HEK293T (cell line): Measurements from ENCODE around the gene R3HDML.

Experiments used
- CTCF ChIA-PET: fragments of 350-600 bp; formaldehyde crosslinking; extraction: SDS; loops from one replicate; lab custom pipeline; 2021; ENCODE audit warnings: antibody characterized with exemption, inconsistent platforms; lab: Yijun Ruan, JAX
- POLR2A ChIA-PET: fragments of 350-600 bp; formaldehyde crosslinking; extraction: SDS; loops from one replicate; lab custom pipeline; 2020; ENCODE audit warnings: antibody characterized with exemption, inconsistent platforms; lab: Yijun Ruan, JAX
- DNase-seq: peaks from one replicate; pipeline ENCODE4 v3.0.0; 2012; ENCODE audit warnings: mixed read lengths; ENCODE audit errors: extremely low spot score
- ARNT ChIP-seq: fragments of 450-650 bp; IDR thresholded peaks from 2 replicates; pipeline ENCODE4 v1.6.1; 2017; ENCODE audit warnings: mild to moderate bottlenecking
- BHLHE40 ChIP-seq: fragments of 450-650 bp; IDR thresholded peaks from 2 replicates; pipeline ENCODE4 v1.6.1; 2016; ENCODE audit warnings: mild to moderate bottlenecking, moderate library complexity, borderline replicate concordance
- CTBP1 ChIP-seq: fragments of 450-650 bp; IDR thresholded peaks from 2 replicates; pipeline ENCODE4 v1.6.1; 2016; ENCODE audit warnings: borderline replicate concordance
- ELF4 ChIP-seq: fragments of 450-650 bp; IDR thresholded peaks from 2 replicates; pipeline ENCODE4 v1.6.1; 2017; ENCODE audit warnings: antibody characterized with exemption
- FOXA1 ChIP-seq: fragments of 450-650 bp; IDR thresholded peaks from 2 replicates; pipeline ENCODE4 v1.6.1; 2016; ENCODE audit warnings: mild to moderate bottlenecking
- FOXK2 ChIP-seq: fragments of 450-650 bp; IDR thresholded peaks from 2 replicates; pipeline ENCODE4 v1.6.1; 2016; ENCODE audit warnings: mild to moderate bottlenecking
- FOXM1 ChIP-seq: fragments of 450-650 bp; IDR thresholded peaks from 2 replicates; pipeline ENCODE4 v1.6.1; 2017; ENCODE audit warnings: mild to moderate bottlenecking, borderline replicate concordance
- HDGF ChIP-seq: fragments of 450-650 bp; IDR thresholded peaks from 2 replicates; pipeline ENCODE4 v1.6.1; 2017; ENCODE audit warnings: antibody characterized with exemption, borderline replicate concordance
- L3MBTL2 ChIP-seq: fragments of 450-650 bp; conservative IDR thresholded peaks from 2 replicates; pipeline ENCODE4 v1.6.1; 2016; ENCODE audit warnings: mild to moderate bottlenecking
- LEF1 ChIP-seq: fragments of 450-650 bp; IDR thresholded peaks from 2 replicates; pipeline ENCODE4 v1.6.1; 2017; ENCODE audit warnings: mild to moderate bottlenecking, borderline replicate concordance
- NFRKB ChIP-seq: fragments of 450-650 bp; IDR thresholded peaks from 2 replicates; pipeline ENCODE4 v1.6.1; 2016; ENCODE audit warnings: mild to moderate bottlenecking, moderate library complexity
- PKNOX1 ChIP-seq: fragments of 450-650 bp; IDR thresholded peaks from 2 replicates; pipeline ENCODE4 v1.6.1; 2016
- SP1 ChIP-seq: fragments of 450-650 bp; IDR thresholded peaks from 2 replicates; pipeline ENCODE4 v1.6.1; 2017
- SUZ12 ChIP-seq: fragments of 450-650 bp; IDR thresholded peaks from 2 replicates; pipeline ENCODE4 v1.6.1; 2016; ENCODE audit warnings: mild to moderate bottlenecking
- TARDBP ChIP-seq: fragments of 450-650 bp; IDR thresholded peaks from 2 replicates; pipeline ENCODE4 v1.6.1; 2016
- ZNF384 ChIP-seq: fragments of 450-650 bp; IDR thresholded peaks from 2 replicates; pipeline ENCODE4 v1.6.1; 2016

R3HDML gene

GRCh38 chr20:44395461-44396340 is 58.9 kb downstream of the R3HDML start:
- no peak for DNase-seq
- CTCF ChIA-PET, result interaction anchor here (0.6 kb wide), 1 partner anchor 171 kb away, joined by 3 read pairs; no protein-coding TSS in a partner anchor
- POLR2A ChIA-PET, result interaction anchor here (1.1 kb wide), 1 partner anchor 80 kb away, joined by 3 read pairs; the partner anchor contains the start of gene TTPAL
- TF ChIP-seq FOXK2, result no peak
- TF ChIP-seq PKNOX1, result no peak
- TF ChIP-seq CTBP1, result no peak
- no peak for TF ChIP-seq ELF4
- TF ChIP-seq ZNF384, result no peak
- TF ChIP-seq BHLHE40, result no peak
- TF ChIP-seq ARNT, result no peak
- no peak for TF ChIP-seq SUZ12
- no peak for TF ChIP-seq NFRKB
- TF ChIP-seq FOXM1, result no peak
- no peak for TF ChIP-seq HDGF
- TF ChIP-seq TARDBP, result no peak

- DNase-seq, result no peak
- CTCF ChIA-PET, result no interaction called here
- POLR2A ChIA-PET, result interaction anchor here (1.1 kb wide), 1 partner anchor 79 kb away, joined by 3 read pairs; the partner anchor contains the start of gene TTPAL
Measured at GRCh38 chr20:44396369-44397130, 59.7 kb downstream of the R3HDML start.

GRCh38 chr20:44398335-44398734 is 61.5 kb downstream of the R3HDML start:
- DNase-seq, result no peak
- POLR2A ChIA-PET, result no interaction called here
- no peak for TF ChIP-seq HDGF
- CTCF ChIA-PET, result no interaction called here

More at GRCh38 chr20:44396369-44397130, 59.7 kb downstream of the R3HDML start:
- no peak for TF ChIP-seq FOXK2

- DNase-seq, result no peak
- POLR2A ChIA-PET, result no interaction called here
- CTCF ChIA-PET, result no interaction called here
- TF ChIP-seq BHLHE40 (no peak), FOXM1 (no peak), ZNF384 (no peak), FOXK2 (no peak), TARDBP (no peak), HDGF (no peak), FOXA1 (no peak), CTBP1 (no peak)
Measured at GRCh38 chr20:44399446-44399845, 62.6 kb downstream of the R3HDML start.

- TF ChIP-seq ELF4 (no peak), BHLHE40 (no peak), HDGF (no peak), NFRKB (no peak), LEF1 (no peak), SUZ12 (no peak), FOXA1 (no peak), ZNF384 (no peak), CTBP1 (no peak), PKNOX1 (no peak), FOXK2 (no peak), L3MBTL2 (no peak), FOXM1 (no peak), ARNT (no peak), TARDBP (no peak), SP1 (no peak)
- ChIA-PET POLR2A (no interaction called here), CTCF (no interaction called here)
- DNase-seq, result no peak
Measured at GRCh38 chr20:44400671-44400969, 63.8 kb downstream of the R3HDML start.
